HG03064 (cell line): ENCODE results near the gene GRIK2.
"Not testable (repeated sequence)": the region's sequence is repeated elsewhere in the genome, so short reads cannot be mapped to it uniquely, and the experiment has no call there.

Source experiments
- ATAC-seq: cut with Tn5 transposase; IDR thresholded peaks from one replicate; pipeline ENCODE4 v1.9.1; 2021; ENCODE audit warnings: low read depth; ENCODE audit not compliant: unreplicated experiment

The GRIK2 gene

GRCh38 chr6:102075539-102075938 lies 682.0 kb downstream of the GRIK2 start:
- ATAC-seq: no peak

DNA sequence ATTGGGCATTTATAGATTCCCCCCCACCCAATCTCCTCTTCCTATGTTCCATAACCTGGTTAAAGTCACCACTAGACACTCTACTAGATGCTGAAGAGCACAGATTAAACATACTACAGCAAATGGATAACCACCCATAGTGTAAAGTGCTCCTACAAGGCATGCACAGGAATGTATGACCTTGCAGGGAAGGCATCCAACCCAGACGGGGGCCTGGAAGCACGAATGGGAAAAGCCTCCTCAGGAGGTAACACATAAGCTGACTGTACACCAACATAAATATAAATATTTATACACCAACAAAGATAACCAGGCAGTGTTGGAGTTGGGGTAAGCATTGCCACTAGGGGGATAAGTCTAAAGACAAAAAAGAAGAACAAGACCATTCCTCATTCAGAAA lies 691.7 kb downstream of the GRIK2 start:
- no peak for ATAC-seq

- ATAC-seq: not testable (repeated sequence)
Measured at GRCh38 chr6:102088160-102088559, 694.7 kb downstream of the GRIK2 start.

GRCh38 chr6:102114402-102114801 lies 720.9 kb downstream of the GRIK2 start:
- peak; percentile 65 for ATAC-seq

- no peak for ATAC-seq
Measured at GRCh38 chr6:102115911-102116310, 722.4 kb downstream of the GRIK2 start.

- no peak for ATAC-seq
Measured at GRCh38 chr6:102118034-102118433, 724.5 kb downstream of the GRIK2 start.
